DND-41 (cell line): ENCODE results near the gene LYRM2.

ENCODE experiments used
- EZH2 ChIP-seq: IDR thresholded peaks from 3 replicates; pipeline ENCODE4 v1.6.1; 2012; ENCODE audit warnings: borderline replicate concordance, low read depth, mild to moderate bottlenecking, moderate library complexity, low read length, inconsistent platforms; ENCODE audit not compliant: severe bottlenecking
- TF ChIP-seq, protein P1 (sequence below): IDR thresholded peaks from 2 replicates; pipeline ENCODE4 v1.5.1; 2012; ENCODE audit warnings: borderline replicate concordance, low read length, moderate library complexity, mild to moderate bottlenecking; ENCODE audit not compliant: poor library complexity, severe bottlenecking; ENCODE audit errors: extremely low read depth

DNA sequence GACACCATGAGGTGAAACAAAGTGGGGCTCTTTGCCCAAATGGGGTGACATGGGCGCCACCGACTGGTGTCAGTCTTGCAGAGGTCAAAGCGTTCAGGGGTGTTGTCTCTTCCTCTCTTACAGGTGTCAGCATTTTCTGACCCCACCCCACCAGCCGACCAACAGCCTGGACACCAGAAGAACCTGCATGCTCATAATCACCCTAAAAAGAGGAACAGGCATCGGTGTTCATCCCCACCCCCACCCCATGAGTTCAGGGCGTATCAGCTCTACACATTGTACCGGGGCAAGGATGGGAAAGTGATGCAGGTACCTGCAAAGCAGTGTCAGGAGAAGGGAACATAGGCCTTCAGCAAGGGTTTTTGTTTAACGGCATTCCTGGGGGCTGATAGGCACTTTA is 14.8 kb downstream of the LYRM2 start:
- TF ChIP-seq, protein P1, sequence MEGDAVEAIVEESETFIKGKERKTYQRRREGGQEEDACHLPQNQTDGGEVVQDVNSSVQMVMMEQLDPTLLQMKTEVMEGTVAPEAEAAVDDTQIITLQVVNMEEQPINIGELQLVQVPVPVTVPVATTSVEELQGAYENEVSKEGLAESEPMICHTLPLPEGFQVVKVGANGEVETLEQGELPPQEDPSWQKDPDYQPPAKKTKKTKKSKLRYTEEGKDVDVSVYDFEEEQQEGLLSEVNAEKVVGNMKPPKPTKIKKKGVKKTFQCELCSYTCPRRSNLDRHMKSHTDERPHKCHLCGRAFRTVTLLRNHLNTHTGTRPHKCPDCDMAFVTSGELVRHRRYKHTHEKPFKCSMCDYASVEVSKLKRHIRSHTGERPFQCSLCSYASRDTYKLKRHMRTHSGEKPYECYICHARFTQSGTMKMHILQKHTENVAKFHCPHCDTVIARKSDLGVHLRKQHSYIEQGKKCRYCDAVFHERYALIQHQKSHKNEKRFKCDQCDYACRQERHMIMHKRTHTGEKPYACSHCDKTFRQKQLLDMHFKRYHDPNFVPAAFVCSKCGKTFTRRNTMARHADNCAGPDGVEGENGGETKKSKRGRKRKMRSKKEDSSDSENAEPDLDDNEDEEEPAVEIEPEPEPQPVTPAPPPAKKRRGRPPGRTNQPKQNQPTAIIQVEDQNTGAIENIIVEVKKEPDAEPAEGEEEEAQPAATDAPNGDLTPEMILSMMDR = no peak
- no peak for TF ChIP-seq EZH2
